WTC11 (cell line): ENCODE data around the gene USH2A. TPM values are rescaled to one million over a fixed set of nuclear protein-coding genes. Genes with fewer than 3 reads are reported as not detected.

ENCODE experiments used
- ATAC-seq: fragments of 200-7000 bp; cut with Tn5 transposase; 2 replicates; pipeline ENCODE4 v1.10.0; 2021; ENCODE audit warnings: mild to moderate bottlenecking, moderate library complexity
- CTCF ChIA-PET: fragments of 300-600 bp; sonication (Branson Sonifier 250); formaldehyde crosslinking; loops from one replicate; lab custom pipeline; 2021; ENCODE audit warnings: antibody characterized with exemption; lab: Charles Lee
- POLR2A ChIA-PET: fragments of 350-600 bp; sonication (Branson Sonifier 250); formaldehyde crosslinking; loops from one replicate; lab custom pipeline; 2021; ENCODE audit warnings: antibody characterized with exemption; lab: Charles Lee
- DNase-seq: peaks from one replicate; pipeline ENCODE4 v3.0.0; 2021; ENCODE audit warnings: low spot score
- H3K27ac Mint-ChIP-seq: 2 replicates; pipeline ENCODE4 v1.8.0; 2021; ENCODE audit warnings: mixed read lengths
- H3K27me3 Mint-ChIP-seq: 2 replicates; pipeline ENCODE4 v1.8.0; 2021; ENCODE audit warnings: low read depth, mild to moderate bottlenecking, moderate library complexity, mixed read lengths
- H3K36me3 Mint-ChIP-seq: 2 replicates; pipeline ENCODE4 v1.8.0; 2021; ENCODE audit warnings: mixed read lengths
- H3K4me1 Mint-ChIP-seq: 2 replicates; pipeline ENCODE4 v1.8.0; 2022; ENCODE audit warnings: mixed read lengths
- H3K4me3 Mint-ChIP-seq: 2 replicates; pipeline ENCODE4 v1.8.0; 2021; ENCODE audit warnings: mild to moderate bottlenecking, moderate library complexity, mixed read lengths
- H3K9me3 Mint-ChIP-seq: 2 replicates; pipeline ENCODE4 v1.8.0; 2021; ENCODE audit warnings: mixed read lengths
- ATF1 ChIP-seq: sonication (generic); formaldehyde crosslinking; IDR thresholded peaks from 2 replicates; pipeline ENCODE4 v1.8.1; 2023; ENCODE audit warnings: mild to moderate bottlenecking, moderate library complexity, missing genetic modification reagents
- CBFB ChIP-seq: sonication (generic); formaldehyde crosslinking; IDR thresholded peaks from 2 replicates; pipeline ENCODE4 v1.8.1; 2022; ENCODE audit warnings: mild to moderate bottlenecking, low read depth, missing genetic modification reagents
- E2F4 ChIP-seq: sonication (generic); formaldehyde crosslinking; IDR thresholded peaks from 2 replicates; pipeline ENCODE4 v1.8.1; 2022; ENCODE audit warnings: low read depth, mild to moderate bottlenecking, moderate library complexity, missing genetic modification reagents, borderline replicate concordance
- ELF4 ChIP-seq: sonication (generic); formaldehyde crosslinking; IDR thresholded peaks from 2 replicates; pipeline ENCODE4 v1.8.1; 2022; ENCODE audit warnings: low read depth, mild to moderate bottlenecking, moderate library complexity, missing genetic modification reagents
- ERG ChIP-seq: fragments of 250-450 bp; sonication (Bioruptor Pico); IDR thresholded peaks from 2 replicates; pipeline ENCODE4 v1.8.0; 2021; ENCODE audit warnings: mild to moderate bottlenecking
- FOXP1 ChIP-seq: sonication (generic); formaldehyde crosslinking; IDR thresholded peaks from 2 replicates; pipeline ENCODE4 v1.8.0; 2022; ENCODE audit warnings: missing genetic modification reagents, mild to moderate bottlenecking, moderate library complexity, borderline replicate concordance
- GRHL2 ChIP-seq: fragments of 250-450 bp; sonication (Bioruptor Pico); IDR thresholded peaks from 2 replicates; pipeline ENCODE4 v1.8.0; 2022; ENCODE audit warnings: mild to moderate bottlenecking, moderate library complexity; ENCODE audit not compliant: insufficient replicate concordance, severe bottlenecking
- MYBL2 ChIP-seq: sonication (generic); formaldehyde crosslinking; IDR thresholded peaks from 2 replicates; pipeline ENCODE4 v1.8.1; 2023; ENCODE audit warnings: mild to moderate bottlenecking, moderate library complexity, missing genetic modification reagents
- NR1H2 ChIP-seq: sonication (generic); formaldehyde crosslinking; IDR thresholded peaks from 2 replicates; pipeline ENCODE4 v1.9.0; 2021; ENCODE audit warnings: mild to moderate bottlenecking, moderate library complexity, missing genetic modification reagents
- NR3C1 ChIP-seq: sonication (generic); formaldehyde crosslinking; conservative IDR thresholded peaks from 2 replicates; pipeline ENCODE4 v1.8.1; 2023; ENCODE audit warnings: low read depth, mild to moderate bottlenecking, missing genetic modification reagents
- SMAD4 ChIP-seq: sonication (generic); formaldehyde crosslinking; IDR thresholded peaks from 2 replicates; pipeline ENCODE4 v1.8.0; 2022; ENCODE audit warnings: mild to moderate bottlenecking, missing genetic modification reagents
- SP1 ChIP-seq: sonication (generic); formaldehyde crosslinking; conservative IDR thresholded peaks from 2 replicates; pipeline ENCODE4 v1.8.1; 2022; ENCODE audit warnings: missing genetic modification reagents
- STAT6 ChIP-seq: sonication (generic); formaldehyde crosslinking; conservative IDR thresholded peaks from 2 replicates; pipeline ENCODE4 v1.8.1; 2023; ENCODE audit warnings: mild to moderate bottlenecking, low read depth, missing genetic modification reagents, moderate library complexity
- TP53 ChIP-seq: sonication (generic); formaldehyde crosslinking; IDR thresholded peaks from 2 replicates; pipeline ENCODE4 v1.8.1; 2023; ENCODE audit warnings: mild to moderate bottlenecking, missing genetic modification reagents
- ZNF423 ChIP-seq: fragments of 250-450 bp; sonication (Bioruptor Pico); IDR thresholded peaks from 2 replicates; pipeline ENCODE4 v2.1.2; 2022; ENCODE audit warnings: mild to moderate bottlenecking, moderate library complexity
- ZNF532 ChIP-seq: fragments of 250-450 bp; sonication (Bioruptor Pico); IDR thresholded peaks from 2 replicates; pipeline ENCODE4 v1.9.0; 2021; ENCODE audit warnings: mild to moderate bottlenecking, borderline replicate concordance
- total RNA-seq: library from RNA; stranded (reverse); gene quantifications from 3 replicates; pipeline ENCODE4 v1.2.3, GENCODE V29; 2021
- TF ChIP-seq, protein P1 (sequence below): sonication (generic); formaldehyde crosslinking; IDR thresholded peaks from 2 replicates; pipeline ENCODE4 v1.8.1; 2023; ENCODE audit warnings: mild to moderate bottlenecking, missing genetic modification reagents, moderate library complexity
- TF ChIP-seq, protein P2 (sequence below): sonication (generic); formaldehyde crosslinking; IDR thresholded peaks from 2 replicates; pipeline ENCODE4 v1.8.0; 2022; ENCODE audit warnings: mild to moderate bottlenecking, missing genetic modification reagents
- TF ChIP-seq, protein P3 (sequence below): sonication (generic); formaldehyde crosslinking; IDR thresholded peaks from 2 replicates; pipeline ENCODE4 v1.8.1; 2023; ENCODE audit warnings: mild to moderate bottlenecking, moderate library complexity, missing genetic modification reagents

The USH2A gene
- total RNA-seq, 1 experiment from 2014 or later = 0.37 TPM

GRCh38 chr1:215749414-215749813 is 673.8 kb downstream of the USH2A start:
- H3K4me3 Mint-ChIP-seq = no peak overlapping the region
- ChIA-PET POLR2A (no interaction called here), CTCF (no interaction called here)
- H3K4me1 Mint-ChIP-seq = peaks cover 6% of the 10 kb centered on the region
- ATAC-seq (no peak), DNase-seq (no peak)
- H3K27ac Mint-ChIP-seq = no peak overlapping the region
- TF ChIP-seq, protein P1, sequence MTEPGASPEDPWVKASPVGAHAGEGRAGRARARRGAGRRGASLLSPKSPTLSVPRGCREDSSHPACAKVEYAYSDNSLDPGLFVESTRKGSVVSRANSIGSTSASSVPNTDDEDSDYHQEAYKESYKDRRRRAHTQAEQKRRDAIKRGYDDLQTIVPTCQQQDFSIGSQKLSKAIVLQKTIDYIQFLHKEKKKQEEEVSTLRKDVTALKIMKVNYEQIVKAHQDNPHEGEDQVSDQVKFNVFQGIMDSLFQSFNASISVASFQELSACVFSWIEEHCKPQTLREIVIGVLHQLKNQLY (CRISPR knock-in tag) = no peak
- TF ChIP-seq ERG (no peak), STAT6 (CRISPR knock-in tag) (no peak), CBFB (no peak), SP1 (CRISPR knock-in tag) (no peak), NR1H2 (CRISPR knock-in tag) (no peak), SMAD4 (CRISPR knock-in tag) (no peak), FOXP1 (CRISPR knock-in tag) (no peak), E2F4 (CRISPR knock-in tag) (no peak), GRHL2 (CRISPR knock-in tag) (no peak), ELF4 (CRISPR knock-in tag) (no peak), TP53 (CRISPR knock-in tag) (no peak), MYBL2 (CRISPR knock-in tag) (no peak), ATF1 (no peak), ZNF532 (no peak), ZNF423 (CRISPR knock-in tag) (no peak), NR3C1 (no peak)
- TF ChIP-seq, protein P2, sequence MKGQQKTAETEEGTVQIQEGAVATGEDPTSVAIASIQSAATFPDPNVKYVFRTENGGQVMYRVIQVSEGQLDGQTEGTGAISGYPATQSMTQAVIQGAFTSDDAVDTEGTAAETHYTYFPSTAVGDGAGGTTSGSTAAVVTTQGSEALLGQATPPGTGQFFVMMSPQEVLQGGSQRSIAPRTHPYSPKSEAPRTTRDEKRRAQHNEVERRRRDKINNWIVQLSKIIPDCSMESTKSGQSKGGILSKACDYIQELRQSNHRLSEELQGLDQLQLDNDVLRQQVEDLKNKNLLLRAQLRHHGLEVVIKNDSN (CRISPR knock-in tag) = no peak
- TF ChIP-seq, protein P3, sequence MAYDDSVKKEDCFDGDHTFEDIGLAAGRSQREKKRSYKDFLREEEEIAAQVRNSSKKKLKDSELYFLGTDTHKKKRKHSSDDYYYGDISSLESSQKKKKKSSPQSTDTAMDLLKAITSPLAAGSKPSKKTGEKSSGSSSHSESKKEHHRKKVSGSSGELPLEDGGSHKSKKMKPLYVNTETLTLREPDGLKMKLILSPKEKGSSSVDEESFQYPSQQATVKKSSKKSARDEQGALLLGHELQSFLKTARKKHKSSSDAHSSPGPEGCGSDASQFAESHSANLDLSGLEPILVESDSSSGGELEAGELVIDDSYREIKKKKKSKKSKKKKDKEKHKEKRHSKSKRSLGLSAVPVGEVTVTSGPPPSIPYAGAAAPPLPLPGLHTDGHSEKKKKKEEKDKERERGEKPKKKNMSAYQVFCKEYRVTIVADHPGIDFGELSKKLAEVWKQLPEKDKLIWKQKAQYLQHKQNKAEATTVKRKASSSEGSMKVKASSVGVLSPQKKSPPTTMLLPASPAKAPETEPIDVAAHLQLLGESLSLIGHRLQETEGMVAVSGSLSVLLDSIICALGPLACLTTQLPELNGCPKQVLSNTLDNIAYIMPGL (CRISPR knock-in tag) = no peak
- H3K9me3 Mint-ChIP-seq = no peaks in the 10 kb centered on the region
- no peaks in the 10 kb centered on the region for H3K36me3 Mint-ChIP-seq
- no peaks in the 10 kb centered on the region for H3K27me3 Mint-ChIP-seq
